Heart right ventricle (tissue), 16 donors: ENCODE data around the gene MYO10. TPM values are rescaled to one million over a fixed set of nuclear protein-coding genes. Genes with fewer than 3 reads are reported as not detected.

Experiments used
- ATAC-seq, 8 donors: fragments of 200-7000 bp; cut with Tn5 transposase; one replicate each; pipeline ENCODE4 v1.9.1; 2020; ENCODE audit warnings: mild to moderate bottlenecking in 8 of 8, moderate library complexity in 8 of 8, moderate number of reproducible peaks in 1 of 8
- DNase-seq, 2 donors: peaks; one replicate each; pipeline ENCODE4 v3.0.0-alpha.2; 2020
- H3K27ac ChIP-seq, 10 donors: fragments of 200-600 bp; sonication (generic) in 2 of 10; one replicate each; pipeline versions ENCODE4 v1.5.0 to v1.8.0; 2020 to 2022; ENCODE audit warnings: mild to moderate bottlenecking in 3 of 10
- H3K27me3 ChIP-seq, 7 donors: fragments of 200-600 bp; one replicate each; pipeline ENCODE4 v1.8.0; 2021 to 2022; ENCODE audit warnings: mild to moderate bottlenecking in 2 of 7
- H3K36me3 ChIP-seq, 9 donors: fragments of 200-600 bp; sonication (generic) in 1 of 9; one replicate each; pipeline versions ENCODE4 v1.5.0 to v1.8.0; 2020 to 2022; ENCODE audit warnings: mild to moderate bottlenecking in 2 of 9
- H3K4me1 ChIP-seq, 9 donors: fragments of 200-600 bp; sonication (generic) in 1 of 9; one replicate each; pipeline versions ENCODE4 v1.5.0 to v1.8.0; 2020 to 2022; ENCODE audit warnings: mild to moderate bottlenecking in 4 of 9
- H3K4me3 ChIP-seq, 10 donors: fragments of 200-600 bp; sonication (generic) in 2 of 10; one replicate each; pipeline versions ENCODE4 v1.5.0 to v1.8.0; 2020 to 2022; ENCODE audit warnings: mild to moderate bottlenecking in 7 of 10, moderate library complexity in 2 of 10
- H3K9me3 ChIP-seq, 11 donors: fragments of 200-600 bp in 10 of 11; sonication (generic) in 2 of 11; one replicate each; pipeline versions ENCODE4 v1.5.0 to v1.8.0; 2013 to 2022; ENCODE audit warnings: mild to moderate bottlenecking in 2 of 11, control low read depth in 1 of 11, moderate library complexity in 1 of 11
- WGBS, 2 donors: extraction: QIAGEN DNeasy Blood & Tissue Kit; methylation state at CpG; one replicate each; pipeline ENCODE4 v1.1.7; 2013; ENCODE audit warnings: inconsistent platforms in 1 of 2; 5-methylcytosine and 5-hydroxymethylcytosine counted together
- intact Hi-C, 10 donors: fragments of 100-400 bp; cut with DNase I; formaldehyde crosslinking; loops; one replicate each; pipeline versions ENCODE4 v1.11.1 to v1.14.2; 2022
- polyA plus RNA-seq, 2 donors: library from polyadenylated mRNA; stranded (reverse); fragments of 200-250 nt; gene quantifications; one replicate each; pipeline ENCODE4 v1.2.3, GENCODE V29; 2013
- total RNA-seq, 10 donors: library from RNA; stranded (reverse); fragmentation: NEBNext Ultra II Directional in 3 of 10; extraction: Animal tissue kit (Norgen Biotek cat#: 25700) in 3 of 10; gene quantifications; one replicate each; pipeline versions ENCODE4 v1.2.1 to v1.2.4, GENCODE V29; 2021 to 2023
- TF ChIP-seq, protein P1 (sequence below), 9 donors: fragments of 200-600 bp; sonication (generic) in 2 of 9; IDR thresholded peaks; one replicate each; pipeline versions ENCODE4 v1.5.0 to v1.8.0; 2021 to 2022; ENCODE audit warnings: antibody characterized with exemption in 9 of 9, mild to moderate bottlenecking in 5 of 9, moderate library complexity in 1 of 9
- donor health status: Arrhythmogenic right ventricular cardiomyopathy.
- donor health status: ischemic (EF 13 %, LVEDD 7.1; RV severe dilation, severe dysfunction).
- donor health status: healthy with polysubstance abuse.
- donor health status: DM: no; HTN: yes; CAD: no.
- donor health status: DM: no; HTN: no; CAD: no.
- donor health status: ischemic (EF 25% LVEDD 6.9; RV normal size, moderate dysfunction).
- donor health status: ischemic (EF 25% LVEDD 5.7; RV mildly dilated, moderate dysfunction).
- donor health status: healthy.
- donor health status: DM: yes; HTN: yes; CAD: no.
- donor health status: Ischemic cardiomyopathy.
- donor health status: ischemic (EF 35%, LVEDD 5.7; RV mildly dilated, moderate dysfunction).
- donor health status: nonischemic (EF 11% LVEDD 7.7; RV severe dilation, severe dysfunction).
- donor health status: DM: yes; HTN: yes; CAD: no.
- donor health status: PGD.
- donor health status: ischemic (EF 29% LVEDD 5.4; RV normal size, mild dysfunction).
- donor health status: nonischemic (EF 23%, LVEDD 6.1; RV moderate dilation, normal function).

MYO10 gene
- total and polyA plus RNA-seq, 12 donors: 1.2 to 8.2 (median 4.6) TPM

DNA sequence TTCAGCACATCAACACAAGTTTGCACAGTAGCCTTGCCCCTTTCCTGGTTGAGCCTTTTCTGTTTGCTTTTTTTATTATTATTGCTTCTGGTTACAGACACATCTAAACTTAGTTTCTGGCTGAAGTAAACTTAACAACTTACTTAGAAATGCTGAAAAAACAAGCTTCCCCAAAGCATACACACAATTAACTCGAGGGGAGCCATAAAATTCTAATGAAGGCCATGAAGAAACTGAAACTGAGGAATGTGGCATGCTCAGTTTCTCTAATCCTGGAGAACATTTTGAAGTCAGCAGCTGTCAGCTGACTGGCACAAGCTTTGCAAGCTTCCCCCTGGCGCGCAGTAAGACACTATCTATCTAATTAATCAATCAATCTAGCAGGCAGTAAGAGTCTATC lies 3.7 kb downstream of the MYO10 start:
- H3K4me3 ChIP-seq: peak overlapping the region in 1 of 10 donors; percentile 65
- H3K4me1 ChIP-seq: peaks cover 0 to 55% (median 18%) of the 10 kb centered on the region in 9 donors
- no peaks in the 10 kb centered on the region for H3K9me3 ChIP-seq
- peaks cover 0 to 69% (median 49%) of the 10 kb centered on the region in 7 donors for H3K27me3 ChIP-seq
- DNase-seq (no peak), ATAC-seq (no peak)
- 72 to 80% methylated on average over 3 of the region's 3 CpGs for WGBS, 2 donors
- H3K36me3 ChIP-seq: no peaks in the 10 kb centered on the region
- TF ChIP-seq, protein P1, sequence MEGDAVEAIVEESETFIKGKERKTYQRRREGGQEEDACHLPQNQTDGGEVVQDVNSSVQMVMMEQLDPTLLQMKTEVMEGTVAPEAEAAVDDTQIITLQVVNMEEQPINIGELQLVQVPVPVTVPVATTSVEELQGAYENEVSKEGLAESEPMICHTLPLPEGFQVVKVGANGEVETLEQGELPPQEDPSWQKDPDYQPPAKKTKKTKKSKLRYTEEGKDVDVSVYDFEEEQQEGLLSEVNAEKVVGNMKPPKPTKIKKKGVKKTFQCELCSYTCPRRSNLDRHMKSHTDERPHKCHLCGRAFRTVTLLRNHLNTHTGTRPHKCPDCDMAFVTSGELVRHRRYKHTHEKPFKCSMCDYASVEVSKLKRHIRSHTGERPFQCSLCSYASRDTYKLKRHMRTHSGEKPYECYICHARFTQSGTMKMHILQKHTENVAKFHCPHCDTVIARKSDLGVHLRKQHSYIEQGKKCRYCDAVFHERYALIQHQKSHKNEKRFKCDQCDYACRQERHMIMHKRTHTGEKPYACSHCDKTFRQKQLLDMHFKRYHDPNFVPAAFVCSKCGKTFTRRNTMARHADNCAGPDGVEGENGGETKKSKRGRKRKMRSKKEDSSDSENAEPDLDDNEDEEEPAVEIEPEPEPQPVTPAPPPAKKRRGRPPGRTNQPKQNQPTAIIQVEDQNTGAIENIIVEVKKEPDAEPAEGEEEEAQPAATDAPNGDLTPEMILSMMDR (IDR thresholded peaks at IDR 0.05): no peak
- intact Hi-C loops: loop anchor here in 8 of 10 donors (5.0 to 10.0 kb wide), 8 partner anchors 138 to 255 kb away; no protein-coding TSS in a partner anchor
- H3K27ac ChIP-seq: no peak overlapping the region

DNA sequence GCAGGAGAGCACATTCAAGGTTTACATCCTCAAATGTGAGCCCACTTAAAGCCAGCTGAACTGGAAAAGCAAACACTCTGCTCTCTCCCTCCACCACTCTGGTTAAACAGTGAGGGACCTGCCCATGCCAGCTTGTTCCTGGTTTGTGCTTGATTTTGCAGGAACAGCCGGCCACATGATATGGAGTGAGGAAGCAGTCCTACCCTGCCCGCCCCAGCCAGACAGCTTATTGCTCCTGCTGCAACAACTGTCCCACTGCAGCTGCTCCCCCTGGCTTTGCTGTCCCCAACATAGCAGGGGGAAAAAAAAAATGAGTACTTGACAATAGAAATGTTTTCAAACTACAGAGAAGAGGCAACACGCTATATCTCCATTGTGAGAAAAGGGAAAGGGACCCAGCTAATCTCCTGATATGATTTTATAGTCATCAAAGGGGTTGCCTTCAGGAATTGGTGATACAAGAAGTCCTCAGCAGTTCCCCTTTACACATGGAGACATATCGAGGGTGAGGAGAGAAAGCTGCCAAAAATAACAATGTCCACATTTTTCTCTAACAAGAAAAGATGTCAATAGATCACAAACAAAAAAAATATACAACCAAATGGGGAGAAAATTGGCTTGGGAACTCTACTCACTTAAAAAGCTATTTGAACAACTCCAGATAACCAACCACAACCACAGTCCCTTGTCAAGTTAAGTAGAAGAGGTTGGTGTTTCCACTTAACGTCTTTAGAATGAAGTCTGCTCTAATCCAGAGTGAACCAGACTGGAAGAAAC lies 4.6 kb downstream of the MYO10 start:
- TF ChIP-seq, protein P1 (IDR thresholded peaks at IDR 0.05): no peak
- intact Hi-C loops: loop anchor here in 8 of 10 donors (5.0 to 10.0 kb wide), 8 partner anchors 137 to 256 kb away; no protein-coding TSS in a partner anchor
- Histone ChIP-seq H3K4me3 (no peak overlapping the region), H3K27me3 (peaks cover 0 to 61% (median 49%) of the 10 kb centered on the region in 7 donors), H3K9me3 (no peaks in the 10 kb centered on the region), H3K27ac (no peak overlapping the region), H3K36me3 (no peaks in the 10 kb centered on the region), H3K4me1 (peaks cover 0 to 49% (median 12%) of the 10 kb centered on the region in 9 donors)
- WGBS, 2 donors: 49 to 54% methylated on average over 5 of the region's 5 CpGs
- no peak for DNase-seq
- ATAC-seq: no peak

DNA sequence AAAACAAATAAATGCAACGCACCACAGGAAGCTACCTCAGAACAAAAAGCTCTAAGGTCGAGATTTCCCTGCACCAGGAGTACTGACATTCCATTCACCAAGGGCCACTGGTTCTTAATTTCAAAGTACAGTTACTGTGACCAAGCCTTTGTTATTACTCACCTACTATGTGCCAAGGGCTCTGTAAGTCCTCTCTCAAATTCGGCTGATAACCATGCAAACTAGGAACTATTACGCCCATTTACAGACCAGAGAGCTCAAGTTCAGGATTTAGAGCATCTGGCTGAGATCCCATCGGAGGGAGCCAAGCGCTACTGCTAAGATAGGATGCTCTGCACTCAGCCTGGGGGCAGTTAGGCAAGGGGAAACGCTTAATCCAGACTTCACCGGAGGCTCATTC lies 5.6 kb downstream of the MYO10 start:
- TF ChIP-seq, protein P1 (IDR thresholded peaks at IDR 0.05): no peak
- H3K4me3 ChIP-seq: no peak overlapping the region
- peaks cover 0 to 51% (median 43%) of the 10 kb centered on the region in 7 donors for H3K27me3 ChIP-seq
- no peak for DNase-seq
- WGBS, 2 donors: 59 to 70% methylated on average over 8 of the region's 8 CpGs
- H3K36me3 ChIP-seq: no peaks in the 10 kb centered on the region
- H3K27ac ChIP-seq: no peak overlapping the region
- H3K4me1 ChIP-seq: peaks cover 0 to 44% (median 6%) of the 10 kb centered on the region in 9 donors
- intact Hi-C loops: loop anchor here in 8 of 10 donors (5.0 to 10.0 kb wide), 8 partner anchors 136 to 257 kb away; no protein-coding TSS in a partner anchor
- H3K9me3 ChIP-seq: no peaks in the 10 kb centered on the region
- ATAC-seq: no peak

DNA sequence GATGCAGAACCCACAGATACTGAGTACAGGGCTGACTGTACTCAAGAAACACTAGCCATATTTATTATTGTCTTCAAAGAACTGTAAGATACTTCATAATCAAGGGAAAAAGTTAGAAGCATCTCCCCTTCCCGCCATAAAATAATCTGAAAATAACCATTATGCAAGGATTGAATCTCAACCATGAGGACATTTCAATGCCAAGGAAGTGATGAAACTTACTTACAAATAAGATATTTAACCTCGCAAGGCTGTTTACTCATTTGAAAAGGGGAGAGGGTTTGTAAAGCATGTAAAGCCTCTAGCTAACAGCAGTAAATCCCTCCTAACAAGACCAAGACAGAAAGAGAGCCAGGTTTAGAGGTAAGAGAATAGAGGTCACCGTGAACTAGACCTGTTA lies 6.3 kb downstream of the MYO10 start:
- TF ChIP-seq, protein P1 (IDR thresholded peaks at IDR 0.05): no peak
- ATAC-seq: no peak
- H3K4me1 ChIP-seq: peaks cover 0 to 38% (median 0%) of the 10 kb centered on the region in 9 donors

More for the DNA sequence above, 6.3 kb downstream of the MYO10 start:
- H3K27me3 ChIP-seq: peaks cover 0 to 45% (median 36%) of the 10 kb centered on the region in 7 donors
- WGBS, 2 donors: 86 to 87% methylated on average over 3 of the region's 3 CpGs
- intact Hi-C loops: loop anchor here in 8 of 10 donors (5.0 to 10.0 kb wide), 9 partner anchors 135 to 262 kb away; no protein-coding TSS in a partner anchor
- no peak for DNase-seq
- no peak overlapping the region for H3K27ac ChIP-seq
- H3K36me3 ChIP-seq: no peaks in the 10 kb centered on the region
- no peak overlapping the region for H3K4me3 ChIP-seq
- no peaks in the 10 kb centered on the region for H3K9me3 ChIP-seq
